HG03442 (cell line): ENCODE results near the gene SIRT1.
A peak's percentile ranks its signal among the peaks of the same experiment; 100 is the strongest.
"Not testable (repeated sequence)": the region's sequence is repeated elsewhere in the genome, so short reads cannot be mapped to it uniquely, and the experiment has no call there.

Source experiments
- ATAC-seq: cut with Tn5 transposase; IDR thresholded peaks from one replicate; pipeline ENCODE4 v1.9.1; 2021; ENCODE audit warnings: mild to moderate bottlenecking, moderate library complexity; ENCODE audit not compliant: unreplicated experiment

Gene SIRT1

DNA sequence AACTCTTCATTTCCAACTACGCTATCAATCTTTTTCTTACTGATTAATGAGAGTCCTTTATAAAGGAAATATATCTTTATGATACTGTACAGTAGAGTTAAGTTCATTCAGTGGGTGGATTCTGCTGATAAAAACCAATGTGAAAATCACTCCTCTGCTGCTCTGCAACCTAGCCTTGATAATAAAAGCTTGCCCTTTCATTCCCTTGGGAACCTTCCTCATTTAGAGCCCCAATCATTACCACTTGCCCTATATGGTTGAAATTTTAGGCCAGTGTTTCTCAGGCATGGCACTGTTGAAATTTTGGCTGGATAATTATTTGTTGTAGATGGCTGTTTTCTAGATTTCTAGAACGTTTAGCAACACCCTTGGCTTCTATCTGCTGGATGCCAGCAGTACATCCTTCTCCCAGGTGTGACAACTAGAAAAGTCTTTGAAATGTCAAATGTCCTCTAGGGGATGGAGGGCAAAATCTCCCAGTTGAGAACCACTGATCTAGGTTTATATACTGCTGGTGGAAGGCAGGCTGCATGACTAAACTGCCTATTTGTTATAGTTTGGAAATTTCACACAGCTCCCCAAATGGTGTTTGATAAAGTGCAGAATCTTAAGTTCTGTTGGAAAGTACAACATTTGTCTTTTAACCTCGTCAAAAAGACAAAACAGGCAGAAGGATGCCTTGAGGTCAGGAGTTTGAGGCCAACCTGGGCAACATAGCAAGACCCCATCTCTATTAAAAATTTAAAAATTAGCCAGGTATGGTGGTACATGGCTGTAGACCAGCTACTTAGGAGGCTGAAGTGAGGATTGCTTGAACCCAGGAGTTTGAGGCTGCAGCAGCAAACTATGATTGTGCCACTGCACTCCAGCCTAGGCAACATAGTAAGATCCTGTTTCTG is 8.9 kb upstream of the SIRT1 start:
- no peak for ATAC-seq

DNA sequence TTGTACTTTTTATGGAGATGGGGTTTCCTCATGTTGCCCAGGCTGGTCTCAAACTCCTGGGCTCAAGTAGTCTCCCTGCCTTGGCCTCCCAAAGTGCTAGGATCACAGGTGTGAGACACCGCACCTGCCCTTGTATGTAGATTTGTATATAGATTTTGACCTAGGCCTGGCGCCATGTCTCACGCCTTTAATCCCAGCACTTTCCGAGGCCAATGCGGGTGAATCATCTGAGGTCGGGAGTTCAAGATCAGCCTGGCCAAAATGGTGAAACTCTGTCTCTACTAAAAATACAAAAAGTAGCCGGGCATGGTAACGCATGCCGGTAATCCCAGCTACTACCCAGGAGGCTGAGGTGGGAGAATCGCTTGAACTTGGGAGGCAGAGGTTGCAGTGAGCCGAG is 7.0 kb upstream of the SIRT1 start:
- not testable (repeated sequence) for ATAC-seq

DNA sequence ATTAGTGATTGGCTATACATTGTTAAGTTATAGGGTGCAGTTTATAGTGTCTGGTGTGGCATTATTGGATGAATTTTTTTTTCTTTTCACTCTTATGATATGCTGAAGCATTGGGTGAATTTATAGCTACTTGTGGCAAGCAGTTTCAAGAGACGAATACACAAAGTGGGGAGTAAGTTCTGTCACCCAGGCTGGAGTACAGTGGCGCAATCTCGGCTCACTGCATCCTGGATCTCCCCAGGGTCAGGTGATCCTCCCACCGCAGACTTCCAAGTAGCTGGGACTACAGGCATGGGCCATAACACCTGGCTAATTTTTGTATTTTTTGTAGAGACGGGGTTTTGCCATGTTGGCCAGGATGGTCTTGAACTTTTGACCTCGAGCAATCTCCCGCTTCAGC is 6.3 kb upstream of the SIRT1 start:
- no peak for ATAC-seq

DNA sequence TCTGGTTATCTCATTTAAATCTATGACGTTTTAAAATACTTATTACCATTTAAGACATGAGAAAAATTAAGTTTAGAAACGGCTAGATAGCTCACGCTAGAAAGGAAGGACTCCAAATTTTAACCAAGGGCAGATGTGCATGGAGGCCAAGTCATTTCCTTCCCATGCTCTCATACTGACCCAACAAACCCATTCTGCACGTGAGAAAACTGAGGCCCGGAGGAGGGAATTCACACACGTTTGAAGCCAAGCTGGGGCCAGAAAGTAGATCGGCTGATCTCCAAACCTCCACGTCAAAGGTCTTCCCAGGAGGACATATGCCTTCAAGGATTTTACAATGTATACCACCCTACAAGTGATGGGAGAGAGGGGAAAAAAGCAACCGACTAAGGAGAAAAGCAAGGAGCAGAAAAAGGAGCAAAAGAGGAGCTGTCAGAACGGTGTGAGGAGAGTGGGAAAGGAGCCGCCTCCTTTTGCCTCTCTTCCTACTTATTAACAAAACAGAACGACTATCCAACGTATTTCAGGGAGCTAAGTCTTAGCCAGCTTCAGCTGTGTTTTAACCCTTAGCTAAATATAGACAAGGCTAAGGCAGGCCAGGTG is 645 bp upstream of the SIRT1 start:
- no peak for ATAC-seq

DNA sequence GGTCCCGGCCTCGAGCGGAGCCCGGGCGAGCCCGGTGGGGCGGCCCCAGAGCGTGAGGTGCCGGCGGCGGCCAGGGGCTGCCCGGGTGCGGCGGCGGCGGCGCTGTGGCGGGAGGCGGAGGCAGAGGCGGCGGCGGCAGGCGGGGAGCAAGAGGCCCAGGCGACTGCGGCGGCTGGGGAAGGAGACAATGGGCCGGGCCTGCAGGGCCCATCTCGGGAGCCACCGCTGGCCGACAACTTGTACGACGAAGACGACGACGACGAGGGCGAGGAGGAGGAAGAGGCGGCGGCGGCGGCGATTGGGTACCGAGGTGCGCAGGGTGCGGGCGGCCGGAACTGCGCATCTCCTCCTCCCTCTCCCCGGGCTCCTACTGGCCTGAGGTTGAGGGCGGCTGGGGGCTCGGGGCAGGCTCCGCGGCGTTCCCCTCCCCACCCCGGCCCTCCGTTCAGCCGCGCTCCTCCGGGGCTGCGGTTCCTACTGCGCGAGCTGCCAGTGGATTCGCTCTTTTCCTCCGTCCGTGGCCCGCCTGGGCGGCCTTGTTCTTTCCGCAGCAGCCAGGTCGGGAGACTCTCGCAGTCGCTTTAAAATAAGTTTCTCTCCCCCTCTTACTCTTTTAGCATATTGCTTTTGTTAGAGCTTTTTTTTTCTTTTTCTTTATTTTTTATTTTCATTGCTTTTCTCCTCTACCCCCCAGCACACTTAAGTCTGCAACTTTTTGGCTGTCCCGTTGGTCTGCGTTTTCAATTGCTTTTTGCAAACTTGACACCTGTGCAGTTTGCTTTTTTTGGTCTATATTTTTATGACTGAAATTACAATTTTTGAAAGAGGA is 600 bp downstream of the SIRT1 start:
- peak; percentile 58 for ATAC-seq

DNA sequence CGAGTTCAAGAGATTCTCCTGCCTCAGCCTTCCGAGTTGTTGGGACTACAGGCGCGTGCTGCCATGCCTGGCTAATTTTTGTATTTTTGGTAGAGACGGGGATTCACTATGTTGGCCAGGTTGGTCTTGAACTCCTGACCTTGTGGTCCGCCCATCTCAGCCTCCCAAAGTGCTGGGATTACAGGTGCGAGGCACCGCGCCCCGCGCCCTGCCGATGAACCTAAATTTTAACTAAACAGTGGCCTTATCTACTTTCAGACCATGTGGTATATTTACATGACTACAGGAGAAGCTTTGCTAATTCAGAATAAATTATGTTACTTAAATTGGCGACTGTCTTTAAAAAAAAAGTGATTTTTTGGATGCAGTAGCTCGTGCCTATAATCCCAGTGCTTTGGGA is 9.2 kb downstream of the SIRT1 start:
- ATAC-seq, result no peak

DNA sequence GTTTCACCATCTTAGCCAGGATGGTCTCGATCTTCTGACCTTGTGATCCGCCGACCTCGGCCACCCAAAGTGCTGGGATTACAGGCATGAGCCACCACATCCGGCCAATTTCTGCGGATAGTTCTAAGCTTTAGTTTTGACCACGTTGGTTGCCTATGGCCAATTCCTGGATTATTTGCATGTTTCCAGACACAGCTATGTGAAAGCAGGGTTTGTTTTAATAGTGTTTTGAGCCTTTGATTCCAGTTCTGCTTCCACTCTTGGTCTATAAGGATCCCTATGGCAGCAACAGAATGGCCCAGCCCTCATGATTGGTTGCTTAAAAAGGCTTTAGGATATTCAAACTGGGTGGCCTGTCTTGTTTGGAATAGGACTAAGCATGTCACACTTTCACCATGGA is 19.1 kb downstream of the SIRT1 start:
- no peak for ATAC-seq

DNA sequence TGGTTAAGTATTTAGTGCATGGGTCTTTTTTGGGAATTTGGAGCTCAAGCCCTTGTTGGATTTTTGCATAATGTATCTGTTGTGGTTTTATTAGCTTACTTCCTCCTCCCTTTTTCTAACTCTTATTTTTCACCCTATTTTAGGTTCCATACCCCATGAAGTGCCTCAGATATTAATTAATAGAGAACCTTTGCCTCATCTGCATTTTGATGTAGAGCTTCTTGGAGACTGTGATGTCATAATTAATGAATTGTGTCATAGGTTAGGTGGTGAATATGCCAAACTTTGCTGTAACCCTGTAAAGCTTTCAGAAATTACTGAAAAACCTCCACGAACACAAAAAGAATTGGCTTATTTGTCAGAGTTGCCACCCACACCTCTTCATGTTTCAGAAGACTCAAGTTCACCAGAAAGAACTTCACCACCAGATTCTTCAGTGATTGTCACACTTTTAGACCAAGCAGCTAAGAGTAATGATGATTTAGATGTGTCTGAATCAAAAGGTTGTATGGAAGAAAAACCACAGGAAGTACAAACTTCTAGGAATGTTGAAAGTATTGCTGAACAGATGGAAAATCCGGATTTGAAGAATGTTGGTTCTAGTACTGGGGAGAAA is 28.0 kb downstream of the SIRT1 start:
- no peak for ATAC-seq

DNA sequence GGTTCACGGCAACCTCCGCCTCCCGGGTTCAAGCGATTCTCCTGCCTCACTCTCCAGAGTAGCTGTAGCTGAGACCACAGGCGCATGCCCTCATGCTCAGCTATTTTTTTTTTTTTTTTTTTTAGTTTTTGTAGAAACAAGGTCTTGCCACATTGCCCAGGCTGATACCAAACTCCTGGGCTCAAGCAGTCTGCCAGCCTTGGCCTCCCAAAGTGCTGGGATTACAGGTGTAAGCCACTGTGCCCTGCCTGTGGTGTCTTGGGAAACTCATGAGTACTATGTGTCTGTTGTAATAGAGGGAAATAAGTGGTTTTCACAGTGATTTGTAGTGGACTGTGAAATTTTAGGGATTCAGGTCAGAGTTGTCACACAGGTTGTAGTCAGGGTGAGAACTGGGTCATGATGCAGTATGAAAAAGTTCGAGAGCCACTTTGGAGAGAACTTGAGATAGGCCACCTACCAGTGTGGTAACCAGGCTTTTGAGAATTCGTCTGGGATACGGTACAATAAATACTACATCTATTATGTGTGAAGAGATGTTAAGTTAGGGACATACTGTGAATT is 30.4 kb downstream of the SIRT1 start:
- no peak for ATAC-seq

DNA sequence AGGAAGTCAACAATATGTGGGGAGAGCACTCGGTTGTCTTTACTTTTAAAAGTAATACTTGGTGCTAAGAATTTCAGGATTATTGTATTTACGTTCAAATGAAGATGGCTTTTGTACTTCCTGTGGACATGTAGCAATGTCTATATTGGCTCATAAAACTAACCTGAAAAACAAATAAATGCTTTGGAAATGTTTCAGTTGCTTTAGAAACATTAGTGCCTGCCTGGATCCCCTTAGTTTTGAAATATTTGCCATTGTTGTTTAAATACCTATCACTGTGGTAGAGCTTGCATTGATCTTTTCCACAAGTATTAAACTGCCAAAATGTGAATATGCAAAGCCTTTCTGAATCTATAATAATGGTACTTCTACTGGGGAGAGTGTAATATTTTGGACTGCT is 32.7 kb downstream of the SIRT1 start:
- ATAC-seq, result no peak

DNA sequence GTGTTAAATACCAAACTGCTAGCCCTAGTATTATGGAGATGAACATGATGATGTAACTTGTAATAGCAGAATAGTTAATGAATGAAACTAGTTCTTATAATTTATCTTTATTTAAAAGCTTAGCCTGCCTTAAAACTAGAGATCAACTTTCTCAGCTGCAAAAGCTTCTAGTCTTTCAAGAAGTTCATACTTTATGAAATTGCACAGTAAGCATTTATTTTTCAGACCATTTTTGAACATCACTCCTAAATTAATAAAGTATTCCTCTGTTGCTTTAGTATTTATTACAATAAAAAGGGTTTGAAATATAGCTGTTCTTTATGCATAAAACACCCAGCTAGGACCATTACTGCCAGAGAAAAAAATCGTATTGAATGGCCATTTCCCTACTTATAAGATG is 33.2 kb downstream of the SIRT1 start:
- no peak for ATAC-seq

DNA sequence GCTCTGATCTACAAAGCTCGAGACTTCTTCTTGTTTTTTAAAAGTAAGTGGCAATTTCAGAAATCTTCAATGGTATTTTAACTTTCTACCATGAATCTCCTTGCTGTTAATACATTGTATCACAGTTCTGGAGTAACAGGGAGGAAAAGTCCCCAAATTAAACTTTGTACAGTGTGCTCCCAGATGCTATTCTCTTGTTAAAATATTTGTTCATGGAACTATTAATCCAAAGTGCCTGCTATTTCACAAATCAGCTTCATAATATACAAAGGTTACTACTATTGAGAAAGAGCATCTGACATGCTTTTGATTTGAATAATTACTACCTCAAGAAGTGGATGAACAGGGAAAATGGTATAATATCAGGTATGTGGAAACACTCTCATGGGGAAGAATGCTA is 36.6 kb downstream of the SIRT1 start:
- no peak for ATAC-seq

DNA sequence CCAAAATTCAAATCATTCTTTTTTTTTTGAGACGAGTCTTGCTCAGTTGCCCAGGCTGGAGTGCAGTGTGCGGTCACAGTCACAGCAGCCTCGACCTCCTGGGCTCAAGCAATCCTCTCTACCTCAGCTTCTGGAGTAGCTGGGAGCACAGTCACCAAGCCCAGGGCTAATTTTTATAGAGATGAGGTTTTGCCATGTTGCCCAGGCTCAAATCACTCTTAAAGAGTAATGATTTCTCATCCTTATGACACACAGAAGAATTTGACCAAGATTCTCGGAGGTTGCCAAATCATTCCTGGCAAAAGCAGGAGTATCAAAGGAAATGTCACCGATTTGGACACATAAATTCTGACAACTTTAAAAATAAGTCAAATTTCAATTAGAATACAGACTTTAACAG is 39.1 kb downstream of the SIRT1 start:
- no peak for ATAC-seq

DNA sequence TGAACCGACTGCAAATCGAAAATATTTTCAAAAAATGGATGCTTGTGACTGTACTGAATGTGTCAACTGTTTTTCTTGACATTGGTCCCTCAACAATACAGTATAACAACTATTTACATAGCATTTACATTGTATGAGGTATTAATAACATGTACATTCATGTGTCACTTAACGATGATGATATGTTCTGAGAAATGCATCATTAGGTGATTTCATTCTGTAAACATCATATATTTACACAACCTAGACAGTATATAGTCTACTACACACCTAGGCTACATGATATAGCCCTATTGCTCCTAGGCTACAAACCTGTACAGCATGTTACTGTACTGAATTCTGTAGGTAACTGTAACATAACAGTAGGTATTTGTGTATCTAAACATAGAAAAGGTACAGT is 39.7 kb downstream of the SIRT1 start:
- no peak for ATAC-seq

DNA sequence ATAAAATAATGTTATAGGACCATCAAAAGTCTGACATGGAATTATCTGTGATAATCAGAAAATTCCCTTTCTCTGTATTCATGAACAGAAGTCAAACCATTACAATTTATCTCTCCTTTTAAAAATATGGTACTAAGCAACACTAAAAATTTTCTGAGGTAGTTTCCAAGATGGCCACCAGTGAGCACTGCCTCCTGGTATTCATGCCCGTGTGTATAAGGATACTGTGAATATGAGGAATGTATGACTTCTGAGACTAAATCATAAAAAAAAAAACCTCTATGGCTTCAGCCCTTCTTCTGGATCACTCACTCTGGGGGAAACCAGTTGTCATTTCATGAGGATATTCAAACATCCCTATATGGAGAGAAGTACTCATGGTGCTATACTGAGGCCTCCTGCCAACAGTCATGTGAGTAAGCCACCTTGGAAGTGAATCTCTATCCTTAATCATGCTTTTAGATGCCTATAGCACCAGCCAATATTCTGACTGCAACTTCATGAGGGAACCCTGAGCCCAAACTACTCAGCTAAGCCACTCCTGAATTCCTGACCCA is 41.1 kb downstream of the SIRT1 start:
- no peak for ATAC-seq

DNA sequence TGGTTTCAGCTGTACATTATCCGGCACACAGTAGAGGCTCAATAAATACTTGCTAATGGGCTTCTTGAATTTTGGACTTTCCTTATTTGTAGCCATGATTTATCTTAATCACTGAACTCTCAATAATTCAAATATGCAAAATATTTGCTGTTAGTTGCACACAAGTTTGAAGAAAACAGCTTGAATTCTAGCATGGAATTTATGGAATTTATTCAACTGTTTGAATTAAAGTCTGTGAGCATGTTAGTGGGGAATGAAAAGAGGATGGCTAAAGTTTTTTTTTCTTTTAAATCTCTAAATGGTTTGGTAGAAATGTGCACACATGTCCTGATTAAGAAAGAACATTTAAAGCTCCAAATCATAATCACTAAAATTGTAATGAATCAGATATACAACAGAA is 42.5 kb downstream of the SIRT1 start:
- no peak for ATAC-seq

DNA sequence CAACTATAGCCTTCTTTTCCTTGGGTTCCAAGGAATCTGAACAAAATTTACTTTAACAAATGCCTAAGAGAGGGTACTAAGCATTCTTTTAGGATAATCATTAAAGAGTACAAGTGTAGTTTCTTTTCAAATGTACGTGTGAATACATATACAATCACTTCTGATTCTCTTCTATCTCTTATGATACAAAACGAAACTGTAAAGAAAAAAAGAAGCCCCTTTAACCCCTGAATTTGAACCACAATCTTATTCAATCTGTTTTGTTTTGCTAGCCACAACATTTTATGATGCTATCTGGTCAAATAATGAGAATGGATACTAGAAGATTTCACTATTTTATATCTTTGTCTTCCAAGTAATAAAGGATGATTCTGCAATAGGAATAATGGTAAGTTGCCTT is 48.7 kb downstream of the SIRT1 start:
- ATAC-seq, result no peak

DNA sequence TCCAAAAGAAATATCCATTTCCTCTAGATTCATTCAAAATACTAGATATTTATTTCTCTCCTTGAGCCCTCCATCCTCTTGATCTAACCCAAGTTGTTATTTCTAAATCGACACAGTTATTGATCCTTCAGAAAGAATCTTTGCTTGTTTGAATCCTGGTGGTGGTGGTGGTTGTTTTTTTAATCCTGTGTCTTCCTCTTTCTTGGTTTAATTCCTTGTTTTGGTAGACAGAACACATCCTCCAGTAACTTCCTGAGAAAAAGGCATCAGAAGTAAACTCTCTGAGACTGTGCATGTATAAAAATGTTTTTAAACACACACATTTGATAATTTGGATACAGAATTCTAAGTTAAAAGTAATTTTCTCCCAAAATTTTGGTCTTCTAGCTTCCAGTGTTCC is 49.9 kb downstream of the SIRT1 start:
- no peak for ATAC-seq

DNA sequence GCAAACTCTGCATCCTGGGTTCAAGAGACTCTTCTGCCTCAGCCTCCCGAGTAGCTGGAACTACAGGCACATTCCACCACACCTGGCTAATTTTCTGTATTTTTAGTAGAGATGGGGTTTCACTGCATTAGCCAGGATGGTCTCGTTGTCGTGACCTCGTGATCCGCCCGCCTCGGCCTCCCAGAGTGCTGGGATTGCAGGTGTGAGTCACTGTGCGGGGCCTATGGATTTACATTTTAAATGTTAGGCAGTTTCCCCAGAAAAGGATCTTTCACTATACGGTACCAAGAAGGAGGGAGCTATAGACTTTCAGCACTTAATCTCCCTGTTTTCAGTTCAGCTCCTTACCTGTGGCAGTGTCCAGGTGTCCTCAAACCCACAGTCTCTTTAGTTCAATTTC is 50.8 kb downstream of the SIRT1 start:
- ATAC-seq, result no peak

DNA sequence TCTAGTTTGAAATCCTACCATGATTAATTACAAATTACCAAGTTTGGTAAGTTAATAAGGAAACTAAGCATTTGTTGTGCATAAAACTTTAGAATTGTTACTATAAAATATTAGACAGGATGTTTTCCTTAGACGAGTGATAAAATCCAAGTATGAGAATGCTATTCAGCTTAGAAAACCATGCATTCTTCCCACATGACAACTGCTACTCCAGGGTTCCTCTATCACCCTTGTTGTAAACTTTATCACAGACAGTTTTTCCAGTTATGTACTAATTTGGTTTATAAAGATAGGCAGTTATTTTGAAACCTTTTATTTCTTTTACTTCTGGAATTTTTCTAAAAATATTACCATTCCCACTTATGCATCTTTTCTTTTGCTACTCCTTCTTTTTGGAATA is 52.0 kb downstream of the SIRT1 start:
- ATAC-seq, result no peak

DNA sequence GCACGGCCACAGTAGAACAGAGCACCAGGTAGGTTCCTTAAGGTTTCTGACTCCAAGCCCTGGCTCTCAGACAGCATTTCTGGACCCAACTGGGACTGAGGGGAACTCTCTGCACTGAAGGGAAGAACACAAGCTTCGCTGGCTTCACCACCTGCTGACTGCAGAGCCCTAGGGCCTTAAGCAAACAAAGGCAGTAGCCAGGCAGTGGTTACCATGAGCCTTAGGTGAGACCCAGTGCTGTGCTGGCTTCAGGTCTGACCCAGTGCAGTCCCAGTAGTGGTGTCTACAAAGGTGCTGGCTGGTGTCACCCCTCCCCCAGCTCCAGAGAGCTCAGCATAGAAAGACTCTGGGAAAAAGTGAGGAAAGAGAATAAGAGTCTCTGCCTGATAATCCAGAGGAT is 59.5 kb downstream of the SIRT1 start:
- no peak for ATAC-seq
